ENCODE measurements around the gene WDR73.
A peak's percentile ranks its signal among the peaks of the same experiment; 100 is the strongest.
"Not testable (repeated sequence)": the region's sequence is repeated elsewhere in the genome, so short reads cannot be mapped to it uniquely, and the experiment has no call there.

The WDR73 gene

GRCh38 chr15:84656972-84657371 lies 2.9 kb upstream of the WDR73 start:
- DNase-seq = no peak

- DNase-seq = peak; percentile 47
These were observed 788 bp upstream of the WDR73 start for GRCh38 chr15:84654689-84655453.

- no peak for DNase-seq
These were observed 536 bp downstream of the WDR73 start for GRCh38 chr15:84653584-84653909.

- DNase-seq = no peak
These were observed 4.4 kb downstream of the WDR73 start for GRCh38 chr15:84649706-84650105.

- no peak for DNase-seq
These were observed 5.5 kb downstream of the WDR73 start for GRCh38 chr15:84648539-84648938.

DNA sequence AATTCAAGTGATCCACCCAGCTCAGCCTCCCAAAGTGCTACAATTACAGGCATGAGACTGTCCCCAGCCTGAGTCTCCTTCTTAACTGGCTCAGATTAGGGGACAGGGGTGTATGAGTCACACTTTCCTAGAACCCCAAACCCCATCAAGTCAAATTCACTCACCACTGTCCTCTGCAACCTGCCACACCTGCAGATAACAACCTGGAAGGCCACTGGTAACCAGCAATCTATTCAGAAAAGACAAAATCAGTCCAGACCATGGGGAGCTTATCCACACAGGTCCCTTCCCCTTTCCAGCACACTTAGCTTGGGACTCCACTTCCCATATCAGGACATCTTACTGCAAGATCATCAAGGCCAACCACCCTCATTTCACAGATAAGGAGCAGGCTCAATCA lies 6.4 kb downstream of the WDR73 start:
- no peak for DNase-seq

- DNase-seq = no peak
These were observed 8.1 kb downstream of the WDR73 start for GRCh38 chr15:84645997-84646396.

DNA sequence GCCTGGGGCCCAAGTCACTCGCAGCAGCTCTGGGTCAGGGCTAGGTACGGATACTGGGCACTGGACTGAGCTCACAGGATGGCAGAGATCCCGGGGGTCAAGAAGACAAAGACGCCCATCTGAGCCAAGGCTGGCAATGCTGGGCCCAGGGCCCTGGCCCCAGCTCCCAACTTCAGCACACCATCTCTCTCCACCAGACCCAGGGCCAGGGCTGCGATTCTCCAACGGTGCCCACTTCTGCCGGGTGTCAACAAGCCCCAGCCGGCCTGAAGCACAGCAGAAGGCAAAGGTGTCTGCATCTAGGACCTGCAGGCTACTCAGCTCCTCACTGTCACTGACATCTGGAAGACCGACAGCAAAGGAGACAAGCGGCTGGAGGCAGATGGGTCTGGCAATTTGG lies 8.6 kb downstream of the WDR73 start:
- no peak for DNase-seq

DNA sequence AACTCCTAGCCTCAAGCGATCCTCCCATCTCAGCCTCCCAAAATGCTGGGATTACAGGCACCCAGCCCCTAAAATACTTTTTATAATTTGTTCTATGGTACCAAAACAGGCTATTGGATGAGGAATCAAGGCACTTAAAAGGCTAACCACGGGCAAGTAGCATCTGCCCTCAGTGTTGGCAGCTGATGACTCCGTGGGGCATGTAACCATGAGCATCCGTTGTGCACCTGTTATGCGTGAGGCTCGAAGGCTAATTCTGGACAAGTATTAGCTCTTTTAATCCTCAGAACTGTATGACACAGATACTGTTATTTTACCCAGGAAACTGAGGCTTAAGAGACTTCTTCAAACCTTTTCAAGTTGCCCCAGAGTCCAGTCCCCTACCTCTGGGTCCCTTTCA lies 10.2 kb downstream of the WDR73 start:
- no peak for DNase-seq

GRCh38 chr15:84642640-84643039 lies 11.4 kb downstream of the WDR73 start:
- DNase-seq = not testable (repeated sequence)

- DNase-seq = not testable (repeated sequence)
These were observed 12.2 kb downstream of the WDR73 start for GRCh38 chr15:84641871-84642270.

DNA sequence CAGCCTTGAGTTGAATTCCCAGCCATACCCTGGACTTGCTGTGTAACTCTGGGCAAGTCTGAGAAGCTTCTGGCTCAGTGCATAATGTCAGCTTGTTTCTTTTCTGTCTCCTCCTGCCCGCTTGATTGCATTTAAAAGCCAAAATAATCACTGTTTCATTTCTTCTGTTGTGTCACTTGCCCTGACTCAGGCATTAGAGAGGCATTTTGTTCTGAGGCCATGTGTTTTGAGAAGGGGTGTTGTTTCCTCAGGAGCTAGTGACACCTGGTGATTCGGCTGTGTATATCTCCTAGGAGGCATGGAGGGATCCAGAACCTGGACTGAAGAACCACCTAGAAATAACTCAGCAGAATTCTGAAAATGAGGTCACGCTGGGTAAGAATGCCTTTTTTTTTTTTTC lies 16.0 kb downstream of the WDR73 start:
- DNase-seq = no peak

GRCh38 chr15:84634228-84634837 lies 19.8 kb downstream of the WDR73 start:
- no peak for DNase-seq

GRCh38 chr15:84633311-84634227 lies 20.5 kb downstream of the WDR73 start:
- DNase-seq = peak; percentile 3

- DNase-seq = no peak
These were observed 22.3 kb downstream of the WDR73 start for GRCh38 chr15:84631706-84632272.

DNA sequence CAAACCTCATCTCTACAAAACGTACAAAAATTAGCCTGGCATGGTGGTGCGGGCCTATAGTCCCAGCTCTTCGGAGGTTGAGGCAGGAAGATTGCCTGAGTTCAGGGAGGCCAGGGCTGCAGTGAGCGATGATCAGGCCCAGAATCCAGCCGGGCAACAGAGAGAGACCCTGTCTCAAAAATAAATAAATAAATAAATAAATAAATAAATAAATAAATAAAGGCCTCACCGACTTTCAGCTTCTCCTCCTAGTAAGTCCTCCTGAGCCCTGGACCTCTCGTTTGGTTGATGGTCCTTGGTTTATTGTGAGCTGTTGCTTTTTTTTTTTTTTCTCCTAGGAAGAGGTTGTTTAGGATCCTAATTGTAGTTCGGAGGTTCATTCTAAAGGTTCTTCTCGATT lies 25.1 kb downstream of the WDR73 start:
- no peak for DNase-seq

- DNase-seq = no peak
These were observed 29.0 kb downstream of the WDR73 start for GRCh38 chr15:84625123-84625522.

- DNase-seq = no peak
These were observed 29.7 kb downstream of the WDR73 start for GRCh38 chr15:84624359-84624758.

GRCh38 chr15:84621358-84621979 lies 32.6 kb downstream of the WDR73 start:
- no peak for DNase-seq

DNA sequence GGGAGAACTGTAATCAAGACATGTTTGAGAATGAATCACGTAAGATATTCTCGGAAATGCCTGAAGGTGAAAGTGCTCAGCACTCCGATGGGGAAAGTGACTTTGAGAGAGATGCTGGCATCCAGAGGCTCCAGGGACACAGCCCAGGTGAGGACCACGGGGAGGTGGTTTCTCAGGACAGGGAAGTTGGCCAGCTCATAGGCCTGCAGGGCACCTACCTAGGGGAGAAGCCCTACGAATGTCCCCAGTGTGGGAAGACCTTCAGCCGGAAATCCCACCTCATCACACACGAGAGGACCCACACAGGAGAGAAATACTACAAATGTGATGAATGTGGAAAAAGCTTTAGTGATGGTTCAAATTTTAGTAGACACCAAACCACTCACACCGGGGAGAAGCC lies 33.5 kb downstream of the WDR73 start:
- no peak for DNase-seq

DNA sequence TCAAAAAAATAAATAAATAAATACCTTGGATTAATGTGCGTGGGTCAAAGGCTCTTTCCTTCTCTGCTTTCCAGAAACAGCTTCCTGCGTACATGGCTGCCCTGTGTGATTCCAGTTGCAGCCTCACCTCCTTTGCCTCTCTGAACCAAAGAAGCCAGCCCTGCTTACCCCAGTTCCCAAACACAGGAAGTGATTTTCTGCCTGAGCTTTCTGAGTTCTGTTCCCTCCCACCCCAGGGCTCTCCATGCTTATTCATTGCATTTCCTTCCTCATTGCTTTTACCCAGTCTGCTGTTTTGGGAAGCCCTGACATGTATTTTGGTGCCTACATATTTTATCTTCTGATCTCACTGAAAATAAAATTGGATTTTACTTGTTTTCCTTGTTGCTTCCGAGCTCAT lies 37.8 kb downstream of the WDR73 start:
- no peak for DNase-seq

GRCh38 chr15:84611631-84612030 lies 42.5 kb downstream of the WDR73 start:
- no peak for DNase-seq

All from DMS153 (cell line).